ENCODE data around the gene DAB2IP. TPM values are rescaled to one million over a fixed set of nuclear protein-coding genes. Genes with fewer than 3 reads are reported as not detected.

DAB2IP gene
- total and polyA plus RNA-seq, 2 experiments from 2014 or later, result 8.9 to 42.8 TPM

DNA sequence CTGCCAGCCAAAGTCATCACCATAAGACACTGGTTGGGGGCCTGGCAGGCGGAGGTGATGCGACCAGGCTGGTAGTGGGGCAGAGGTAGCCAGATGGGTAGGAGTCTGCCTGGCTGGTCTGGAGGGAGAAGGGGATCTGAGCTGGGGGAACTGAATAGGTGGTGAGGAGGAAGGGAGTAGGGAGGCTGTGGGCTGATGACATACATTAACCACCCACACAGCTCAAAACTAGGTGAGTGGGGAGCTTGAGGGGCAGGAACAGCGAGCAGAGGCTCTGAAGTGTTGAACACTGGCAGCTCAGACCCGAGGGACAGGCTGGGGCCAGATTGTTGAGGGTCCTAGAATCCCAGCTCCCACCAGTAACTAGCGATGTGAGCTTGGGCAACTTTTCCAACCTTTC is 81.0 kb downstream of the DAB2IP start:
- no peak for ATAC-seq
- H2AFZ ChIP-seq, result no peak overlapping the region
- H3K36me3 ChIP-seq (ENCODE audit: insufficient read depth), result no peaks in the 10 kb centered on the region
- Mint-ChIP-seq H3K27ac (no peak overlapping the region), H3K27me3 (ENCODE audit: insufficient read depth, low read depth, poor library complexity) (peaks cover 15% of the 10 kb centered on the region), H3K4me3 (no peak overlapping the region), H3K9me3 (no peaks in the 10 kb centered on the region), H3K36me3 (ENCODE audit: low read depth) (no peaks in the 10 kb centered on the region; the same call in 2 of the 3 replicates), H3K4me1 (peaks cover 38% of the 10 kb centered on the region)
- TF ChIP-seq ZNF331 (CRISPR knock-in tag; IDR thresholded peaks at IDR 0.05; ENCODE audit: low read depth) (no peak), JUNB (IDR thresholded peaks at IDR 0.05; ENCODE audit: unreplicated experiment) (no peak), CREB1 (CRISPR knock-in tag; IDR thresholded peaks at IDR 0.05; ENCODE audit: low read depth) (no peak), ZNF114 (CRISPR knock-in tag; IDR thresholded peaks at IDR 0.05) (no peak), EZH2 (IDR thresholded peaks at IDR 0.05; ENCODE audit: low read depth, unreplicated experiment) (no peak), NANOG (IDR thresholded peaks at IDR 0.05; ENCODE audit: borderline replicate concordance) (no peak)
- TF ChIP-seq, protein P1, sequence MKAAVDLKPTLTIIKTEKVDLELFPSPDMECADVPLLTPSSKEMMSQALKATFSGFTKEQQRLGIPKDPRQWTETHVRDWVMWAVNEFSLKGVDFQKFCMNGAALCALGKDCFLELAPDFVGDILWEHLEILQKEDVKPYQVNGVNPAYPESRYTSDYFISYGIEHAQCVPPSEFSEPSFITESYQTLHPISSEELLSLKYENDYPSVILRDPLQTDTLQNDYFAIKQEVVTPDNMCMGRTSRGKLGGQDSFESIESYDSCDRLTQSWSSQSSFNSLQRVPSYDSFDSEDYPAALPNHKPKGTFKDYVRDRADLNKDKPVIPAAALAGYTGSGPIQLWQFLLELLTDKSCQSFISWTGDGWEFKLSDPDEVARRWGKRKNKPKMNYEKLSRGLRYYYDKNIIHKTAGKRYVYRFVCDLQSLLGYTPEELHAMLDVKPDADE (IDR thresholded peaks at IDR 0.05), result no peak
- TF ChIP-seq, protein P2, sequence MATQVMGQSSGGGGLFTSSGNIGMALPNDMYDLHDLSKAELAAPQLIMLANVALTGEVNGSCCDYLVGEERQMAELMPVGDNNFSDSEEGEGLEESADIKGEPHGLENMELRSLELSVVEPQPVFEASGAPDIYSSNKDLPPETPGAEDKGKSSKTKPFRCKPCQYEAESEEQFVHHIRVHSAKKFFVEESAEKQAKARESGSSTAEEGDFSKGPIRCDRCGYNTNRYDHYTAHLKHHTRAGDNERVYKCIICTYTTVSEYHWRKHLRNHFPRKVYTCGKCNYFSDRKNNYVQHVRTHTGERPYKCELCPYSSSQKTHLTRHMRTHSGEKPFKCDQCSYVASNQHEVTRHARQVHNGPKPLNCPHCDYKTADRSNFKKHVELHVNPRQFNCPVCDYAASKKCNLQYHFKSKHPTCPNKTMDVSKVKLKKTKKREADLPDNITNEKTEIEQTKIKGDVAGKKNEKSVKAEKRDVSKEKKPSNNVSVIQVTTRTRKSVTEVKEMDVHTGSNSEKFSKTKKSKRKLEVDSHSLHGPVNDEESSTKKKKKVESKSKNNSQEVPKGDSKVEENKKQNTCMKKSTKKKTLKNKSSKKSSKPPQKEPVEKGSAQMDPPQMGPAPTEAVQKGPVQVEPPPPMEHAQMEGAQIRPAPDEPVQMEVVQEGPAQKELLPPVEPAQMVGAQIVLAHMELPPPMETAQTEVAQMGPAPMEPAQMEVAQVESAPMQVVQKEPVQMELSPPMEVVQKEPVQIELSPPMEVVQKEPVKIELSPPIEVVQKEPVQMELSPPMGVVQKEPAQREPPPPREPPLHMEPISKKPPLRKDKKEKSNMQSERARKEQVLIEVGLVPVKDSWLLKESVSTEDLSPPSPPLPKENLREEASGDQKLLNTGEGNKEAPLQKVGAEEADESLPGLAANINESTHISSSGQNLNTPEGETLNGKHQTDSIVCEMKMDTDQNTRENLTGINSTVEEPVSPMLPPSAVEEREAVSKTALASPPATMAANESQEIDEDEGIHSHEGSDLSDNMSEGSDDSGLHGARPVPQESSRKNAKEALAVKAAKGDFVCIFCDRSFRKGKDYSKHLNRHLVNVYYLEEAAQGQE (IDR thresholded peaks at IDR 0.05; ENCODE audit: unreplicated experiment), result no peak
- TF ChIP-seq, protein P3, sequence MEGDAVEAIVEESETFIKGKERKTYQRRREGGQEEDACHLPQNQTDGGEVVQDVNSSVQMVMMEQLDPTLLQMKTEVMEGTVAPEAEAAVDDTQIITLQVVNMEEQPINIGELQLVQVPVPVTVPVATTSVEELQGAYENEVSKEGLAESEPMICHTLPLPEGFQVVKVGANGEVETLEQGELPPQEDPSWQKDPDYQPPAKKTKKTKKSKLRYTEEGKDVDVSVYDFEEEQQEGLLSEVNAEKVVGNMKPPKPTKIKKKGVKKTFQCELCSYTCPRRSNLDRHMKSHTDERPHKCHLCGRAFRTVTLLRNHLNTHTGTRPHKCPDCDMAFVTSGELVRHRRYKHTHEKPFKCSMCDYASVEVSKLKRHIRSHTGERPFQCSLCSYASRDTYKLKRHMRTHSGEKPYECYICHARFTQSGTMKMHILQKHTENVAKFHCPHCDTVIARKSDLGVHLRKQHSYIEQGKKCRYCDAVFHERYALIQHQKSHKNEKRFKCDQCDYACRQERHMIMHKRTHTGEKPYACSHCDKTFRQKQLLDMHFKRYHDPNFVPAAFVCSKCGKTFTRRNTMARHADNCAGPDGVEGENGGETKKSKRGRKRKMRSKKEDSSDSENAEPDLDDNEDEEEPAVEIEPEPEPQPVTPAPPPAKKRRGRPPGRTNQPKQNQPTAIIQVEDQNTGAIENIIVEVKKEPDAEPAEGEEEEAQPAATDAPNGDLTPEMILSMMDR (conservative IDR thresholded peaks at IDR 0.05; ENCODE audit: low read depth in 2 of 2), result no peak
- 0 out of 2 replicates have a peak, but pooled peaks cover 8% of the 10 kb centered on the region for H3K27me3 ChIP-seq (ENCODE audit: insufficient read depth)
- peaks cover 29% of the 10 kb centered on the region for H4K20me1 ChIP-seq (replicated peaks; ENCODE audit: insufficient read depth)
- no peak overlapping the region for H3K27ac ChIP-seq (ENCODE audit: low read depth)
- peaks cover 21% of the 10 kb centered on the region for H3K4me1 ChIP-seq (ENCODE audit: insufficient read depth)
- DNase-seq (ENCODE audit: low spot score), result no peak
- H3K4me3 ChIP-seq, result no peak overlapping the region
- no peaks in the 10 kb centered on the region for H3K9me2 ChIP-seq (ENCODE audit: insufficient read depth)
- H3K4me2 ChIP-seq, result no peak overlapping the region
- H3K79me2 ChIP-seq (replicated peaks; ENCODE audit: insufficient read depth), result peaks cover 43% of the 10 kb centered on the region
- H3F3A ChIP-seq (replicated peaks; ENCODE audit: low read depth), result peaks cover 7% of the 10 kb centered on the region

DNA sequence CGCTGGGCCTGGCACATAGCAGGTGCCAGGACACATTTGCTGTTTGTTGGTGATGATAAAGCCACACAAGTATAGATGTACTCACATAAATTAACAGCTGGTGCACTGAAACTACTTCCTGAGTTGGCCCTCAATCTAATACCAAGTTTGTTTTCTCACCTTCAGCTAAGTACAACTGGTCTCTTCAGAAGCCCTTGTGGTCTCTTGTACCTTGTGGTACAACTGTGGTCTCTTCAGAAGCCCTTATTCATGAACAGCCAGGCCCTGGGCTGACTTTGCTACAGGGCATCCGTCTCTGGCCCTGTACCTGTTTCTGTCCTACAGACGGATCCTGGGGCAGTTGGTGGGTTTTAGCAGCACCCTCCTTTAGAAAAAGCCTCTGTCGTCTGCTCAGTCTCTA is 81.5 kb downstream of the DAB2IP start:
- no peak overlapping the region for H2AFZ ChIP-seq
- TF ChIP-seq, protein P1 (IDR thresholded peaks at IDR 0.05), result no peak

More for the DNA sequence above, 81.5 kb downstream of the DAB2IP start:
- Histone ChIP-seq H3K9me2 (ENCODE audit: insufficient read depth) (no peaks in the 10 kb centered on the region), H3K79me2 (replicated peaks; ENCODE audit: insufficient read depth) (peaks cover 44% of the 10 kb centered on the region), H3K36me3 (ENCODE audit: insufficient read depth) (no peaks in the 10 kb centered on the region), H3K27me3 (ENCODE audit: insufficient read depth) (0 out of 2 replicates have a peak, but pooled peaks cover 8% of the 10 kb centered on the region), H3K4me3 (no peak overlapping the region), H3K4me2 (no peak overlapping the region), H4K20me1 (replicated peaks; ENCODE audit: insufficient read depth) (peaks cover 24% of the 10 kb centered on the region), H3K4me1 (ENCODE audit: insufficient read depth) (peaks cover 24% of the 10 kb centered on the region), H3F3A (replicated peaks; ENCODE audit: low read depth) (peaks cover 7% of the 10 kb centered on the region), H3K27ac (ENCODE audit: low read depth) (no peak overlapping the region)
- DNase-seq (ENCODE audit: low spot score) (no peak), ATAC-seq (no peak)
- Mint-ChIP-seq H3K9me3 (no peaks in the 10 kb centered on the region), H3K27me3 (ENCODE audit: insufficient read depth, low read depth, poor library complexity) (peaks cover 15% of the 10 kb centered on the region), H3K4me1 (peaks cover 41% of the 10 kb centered on the region), H3K4me3 (no peak overlapping the region), H3K36me3 (ENCODE audit: low read depth) (no peaks in the 10 kb centered on the region; the same call in 2 of the 3 replicates), H3K27ac (no peak overlapping the region)

Data from GM23338 (cell line).